Frontal cortex (tissue), 4 donors: ENCODE measurements around the gene MYO18B. TPM values are rescaled to one million over a fixed set of nuclear protein-coding genes. Genes with fewer than 3 reads are reported as not detected.
A peak's percentile ranks its signal among the peaks of the same experiment; 100 is the strongest.

Source experiments
- DNase-seq, 2 donors: peaks; one replicate each; pipeline ENCODE4 v3.0.0; 2012; ENCODE audit warnings: low spot score in 2 of 2
- FAIRE-seq: peaks from 2 replicates; lab custom pipeline; 2012; peaks lifted over from hg19 to GRCh38; lab: Jason Lieb, UNC
- total RNA-seq: library from RNA; depleted of rRNA; stranded (reverse); fragments of >200 nt; gene quantifications from one replicate; pipeline ENCODE4 v1.2.3, GENCODE V29; 2014
- donor health status: control.
- donor health status: control.
- donor health status: control.

Gene MYO18B
- total RNA-seq, 1 donor from 2014 or later: not detected

GRCh38 chr22:25748140-25748539 lies 6.2 kb downstream of the MYO18B start:
- DNase-seq (no peak), FAIRE-seq (no peak)

DNA sequence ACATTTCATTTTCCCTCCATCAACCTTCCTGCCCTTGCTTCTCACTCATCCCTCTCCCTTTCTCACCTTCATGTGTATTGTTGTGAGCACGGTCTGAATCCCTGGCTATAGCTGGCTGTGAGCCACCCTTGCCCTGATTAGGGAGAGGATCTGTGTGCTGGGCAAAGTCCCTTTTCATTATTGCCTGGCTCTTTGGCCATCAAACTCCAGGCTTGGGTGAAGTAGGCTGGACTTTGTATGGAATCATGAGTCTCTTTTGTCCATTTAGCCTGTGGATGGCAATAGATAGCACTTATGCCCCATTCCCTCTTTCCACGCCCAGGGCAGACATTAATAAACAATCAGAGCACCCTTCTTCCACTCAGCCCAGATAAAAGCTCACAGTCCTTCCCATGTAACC lies 6.7 kb downstream of the MYO18B start:
- DNase-seq (no peak), FAIRE-seq (no peak)

- DNase-seq (no peak), FAIRE-seq (no peak)
Measured at GRCh38 chr22:25749420-25750169, 7.6 kb downstream of the MYO18B start.

DNA sequence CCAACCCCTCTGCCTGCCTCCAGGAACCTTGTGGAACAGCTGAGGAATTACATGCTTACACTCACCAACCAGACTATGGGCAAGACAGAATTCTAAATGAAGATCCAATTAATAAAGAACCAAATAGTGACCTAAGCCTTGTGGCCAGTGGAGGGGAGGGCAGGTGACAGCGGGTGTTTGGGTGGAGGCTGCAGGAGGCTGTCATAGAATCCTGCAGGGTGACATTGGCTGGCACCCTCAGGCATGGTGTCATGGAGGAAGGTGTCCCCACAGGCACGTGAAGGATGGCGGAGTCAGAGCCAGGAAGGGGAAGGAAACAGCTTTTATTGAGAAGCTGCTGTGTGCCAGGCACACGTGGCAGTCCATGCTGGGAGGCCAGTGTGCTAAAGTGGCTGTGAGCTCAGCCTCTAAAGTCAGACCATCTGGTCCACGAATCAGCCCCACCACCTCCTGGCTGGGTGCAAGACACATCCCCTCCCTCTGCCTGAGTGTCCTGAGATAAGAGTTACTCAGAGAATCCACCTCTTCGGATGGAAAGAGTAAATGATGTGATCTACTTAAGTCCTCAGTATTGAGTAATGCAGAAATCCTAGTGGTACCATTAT lies 8.7 kb downstream of the MYO18B start:
- no peak for FAIRE-seq
- no peak for DNase-seq

DNA sequence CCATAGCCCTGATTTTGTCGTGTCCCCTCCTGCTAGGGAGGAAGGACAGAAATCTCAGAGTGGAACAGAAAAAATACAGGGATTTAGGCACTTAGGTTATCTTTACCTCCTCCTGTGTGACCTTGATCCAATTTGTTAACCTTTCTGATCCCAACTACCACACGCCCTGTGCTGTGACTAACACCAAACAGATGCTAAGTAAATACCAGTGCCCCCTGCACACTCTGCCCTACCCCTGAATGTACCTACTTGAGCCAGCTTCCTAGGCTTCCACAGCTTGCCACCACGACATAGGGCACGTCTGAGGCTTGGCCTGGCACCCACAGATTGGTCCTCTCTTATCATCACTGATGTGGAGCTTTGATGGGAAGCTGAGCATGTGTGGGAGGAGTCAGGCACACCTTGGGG lies 9.2 kb downstream of the MYO18B start:
- no peak for FAIRE-seq
- DNase-seq: no peak

- DNase-seq (no peak), FAIRE-seq (no peak)
Measured at GRCh38 chr22:25752615-25753214, 10.7 kb downstream of the MYO18B start.

GRCh38 chr22:25753252-25753651 lies 11.3 kb downstream of the MYO18B start:
- no peak for DNase-seq
- FAIRE-seq: no peak

- FAIRE-seq: no peak
- DNase-seq: peak in 1 of 2 donors; percentile 24
Measured at GRCh38 chr22:25754527-25755202, 12.7 kb downstream of the MYO18B start.

DNA sequence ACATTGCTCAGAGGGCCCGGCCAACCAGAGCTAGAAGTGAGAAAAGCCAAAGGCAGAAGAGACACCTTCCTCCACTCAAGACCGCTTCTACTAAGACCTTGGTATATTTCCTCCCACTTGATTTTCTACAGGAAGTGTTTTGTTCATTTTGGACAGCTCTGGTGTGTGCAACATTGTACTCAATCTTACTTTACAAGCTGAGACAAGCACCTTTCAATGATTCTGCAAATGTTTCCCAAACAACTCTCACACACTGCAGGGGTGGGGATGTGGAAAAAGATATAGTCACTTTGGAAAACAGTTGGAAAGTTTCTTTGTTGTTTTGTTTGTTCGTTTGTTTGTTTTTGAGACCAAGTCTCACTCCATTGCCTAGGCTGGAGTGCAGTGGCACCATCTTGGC lies 15.7 kb downstream of the MYO18B start:
- no peak for DNase-seq
- FAIRE-seq: no peak

DNA sequence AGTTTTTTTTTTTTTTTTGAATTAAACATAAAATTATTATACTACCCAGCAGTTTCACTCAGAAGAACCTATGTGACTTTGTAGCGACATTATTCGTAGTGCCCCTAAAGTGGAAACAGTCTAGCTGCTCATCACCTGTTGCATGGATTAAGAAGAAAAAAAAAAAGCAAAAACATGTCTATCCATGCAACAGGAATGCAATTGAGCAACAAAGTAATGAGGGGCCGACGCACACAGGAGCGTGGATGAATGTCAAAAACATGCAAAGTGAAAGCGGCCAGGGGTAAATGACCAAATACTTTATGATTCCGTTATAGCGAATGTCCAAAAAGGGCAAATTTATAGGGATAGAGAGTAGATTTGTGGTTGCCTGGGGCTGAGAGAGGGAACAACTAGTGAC lies 16.3 kb downstream of the MYO18B start:
- no peak for FAIRE-seq

GRCh38 chr22:25759825-25760231 lies 17.8 kb downstream of the MYO18B start:
- DNase-seq: no peak
- no peak for FAIRE-seq

More for the DNA sequence above, 16.3 kb downstream of the MYO18B start:
- DNase-seq: no peak

DNA sequence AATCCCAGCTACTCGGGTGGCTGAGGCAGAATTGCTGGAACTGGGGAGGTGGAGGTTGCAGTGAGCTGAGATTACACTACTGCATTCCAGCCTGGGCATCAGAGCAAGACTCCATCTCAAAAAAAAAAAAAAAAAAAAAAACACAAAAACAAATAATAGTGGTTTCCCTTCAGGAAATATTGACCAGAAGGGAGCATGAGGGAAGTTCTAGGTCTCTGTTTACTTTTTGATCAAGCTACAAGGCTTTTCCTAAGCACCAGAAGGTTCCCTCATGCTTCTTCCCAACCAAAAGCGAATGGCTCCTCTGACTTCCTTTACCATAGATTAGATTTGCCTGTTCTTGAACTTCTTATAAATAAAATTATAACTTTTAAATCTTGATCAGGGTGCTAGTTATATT lies 18.3 kb downstream of the MYO18B start:
- DNase-seq: no peak
- no peak for FAIRE-seq

- DNase-seq (no peak), FAIRE-seq (no peak)
Measured at GRCh38 chr22:25760848-25761595, 19.0 kb downstream of the MYO18B start.

- no peak for DNase-seq
- FAIRE-seq: no peak
Measured at GRCh38 chr22:25762147-25762546, 20.2 kb downstream of the MYO18B start.

- no peak for DNase-seq
- no peak for FAIRE-seq
Measured at GRCh38 chr22:25763239-25763777, 21.3 kb downstream of the MYO18B start.

GRCh38 chr22:25764270-25765015 lies 22.5 kb downstream of the MYO18B start:
- DNase-seq (no peak), FAIRE-seq (no peak)

- DNase-seq: no peak
- FAIRE-seq: no peak
Measured at GRCh38 chr22:25765016-25765367, 23.0 kb downstream of the MYO18B start.

DNA sequence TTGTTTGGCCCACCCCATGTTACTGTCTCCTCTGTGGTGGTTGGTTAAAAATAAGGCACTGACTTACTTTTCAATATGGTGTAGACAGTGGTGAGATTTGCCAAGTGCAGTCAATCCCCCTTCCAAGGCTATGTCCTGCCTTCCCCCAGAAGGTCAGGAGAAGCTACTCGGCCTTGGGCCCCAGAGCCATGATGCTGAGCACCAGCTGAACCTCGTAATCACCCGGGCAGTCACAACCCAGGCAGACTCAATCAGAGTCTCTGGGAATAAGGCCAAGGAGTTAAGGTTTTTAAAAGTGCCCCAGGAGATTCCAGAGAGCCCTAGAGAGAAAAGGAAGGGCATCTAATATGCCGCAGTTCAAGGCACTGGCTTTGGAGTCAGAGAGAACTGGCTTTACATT lies 23.8 kb downstream of the MYO18B start:
- no peak for DNase-seq
- no peak for FAIRE-seq

DNA sequence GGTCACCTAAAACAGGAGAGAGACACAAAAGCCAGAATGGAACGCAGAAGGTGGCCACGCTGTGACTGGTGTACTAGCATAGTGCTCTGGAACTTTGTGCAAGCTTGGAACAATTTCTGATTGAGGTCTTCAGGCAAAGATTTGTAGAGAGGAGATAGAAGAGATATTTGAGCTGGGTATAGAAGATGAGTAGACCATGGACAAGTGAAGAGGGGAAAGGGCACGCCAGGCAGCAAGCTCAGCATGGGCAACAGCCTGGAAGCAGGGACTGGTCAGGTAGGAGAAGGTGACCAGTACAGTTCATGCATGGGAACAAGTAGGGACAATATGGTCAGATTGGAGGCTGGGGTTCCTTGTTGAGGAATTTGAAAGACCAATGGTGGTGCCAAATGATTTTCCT lies 24.4 kb downstream of the MYO18B start:
- FAIRE-seq: no peak
- no peak for DNase-seq
